Right ventricle myocardium superior (tissue), 1 donor: ENCODE data around the gene PYURF. TPM values are rescaled to one million over a fixed set of nuclear protein-coding genes. Genes with fewer than 3 reads are reported as not detected.

Experiments
- ATAC-seq: fragments of 200-7000 bp; cut with Tn5 transposase; one replicate; pipeline ENCODE4 v1.9.1; 2020; ENCODE audit warnings: mild to moderate bottlenecking; ENCODE audit not compliant: poor library complexity
- DNase-seq: peaks from one replicate; pipeline ENCODE4 v3.0.0-alpha.2; 2020
- intact Hi-C: fragments of 100-400 bp; cut with DNase I; formaldehyde crosslinking; loops from one replicate; pipeline ENCODE4 v1.11.2; 2022
- total RNA-seq: library from RNA; stranded (reverse); fragmentation: NEBNext Ultra II Directional; extraction: Animal tissue kit (Norgen Biotek cat#: 25700); gene quantifications from one replicate; pipeline ENCODE4 v1.2.1, GENCODE V29; 2021
- donor health status: DM: no; HTN: yes; CAD: no; lungs with severe emphysema.

PYURF gene
- total RNA-seq, 1 donor from 2014 or later: 51.5 TPM

DNA sequence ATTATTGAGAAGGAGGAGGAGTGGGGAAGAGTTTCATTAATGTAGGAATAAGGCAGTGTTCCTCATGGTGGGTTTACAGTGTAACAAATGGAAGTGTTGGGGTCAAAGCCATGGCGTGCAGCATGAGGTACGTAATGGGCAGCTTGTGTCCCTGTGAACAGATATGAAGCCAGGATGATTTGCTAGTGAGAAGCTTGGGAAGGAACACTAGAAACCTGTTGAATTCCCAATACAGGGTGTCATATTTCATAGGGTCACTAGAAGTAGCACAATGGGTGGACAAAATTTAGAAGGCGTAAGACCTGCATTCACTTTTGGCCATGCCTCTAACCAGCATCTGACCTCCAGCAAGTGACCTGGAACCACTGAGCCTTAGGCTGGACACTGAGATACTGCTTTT lies 6.8 kb downstream of the PYURF start:
- no peak for DNase-seq
- intact Hi-C loops: loop anchor here (10.0 kb wide), 1 partner anchor 482 kb away; no protein-coding TSS in a partner anchor
- no peak for ATAC-seq

DNA sequence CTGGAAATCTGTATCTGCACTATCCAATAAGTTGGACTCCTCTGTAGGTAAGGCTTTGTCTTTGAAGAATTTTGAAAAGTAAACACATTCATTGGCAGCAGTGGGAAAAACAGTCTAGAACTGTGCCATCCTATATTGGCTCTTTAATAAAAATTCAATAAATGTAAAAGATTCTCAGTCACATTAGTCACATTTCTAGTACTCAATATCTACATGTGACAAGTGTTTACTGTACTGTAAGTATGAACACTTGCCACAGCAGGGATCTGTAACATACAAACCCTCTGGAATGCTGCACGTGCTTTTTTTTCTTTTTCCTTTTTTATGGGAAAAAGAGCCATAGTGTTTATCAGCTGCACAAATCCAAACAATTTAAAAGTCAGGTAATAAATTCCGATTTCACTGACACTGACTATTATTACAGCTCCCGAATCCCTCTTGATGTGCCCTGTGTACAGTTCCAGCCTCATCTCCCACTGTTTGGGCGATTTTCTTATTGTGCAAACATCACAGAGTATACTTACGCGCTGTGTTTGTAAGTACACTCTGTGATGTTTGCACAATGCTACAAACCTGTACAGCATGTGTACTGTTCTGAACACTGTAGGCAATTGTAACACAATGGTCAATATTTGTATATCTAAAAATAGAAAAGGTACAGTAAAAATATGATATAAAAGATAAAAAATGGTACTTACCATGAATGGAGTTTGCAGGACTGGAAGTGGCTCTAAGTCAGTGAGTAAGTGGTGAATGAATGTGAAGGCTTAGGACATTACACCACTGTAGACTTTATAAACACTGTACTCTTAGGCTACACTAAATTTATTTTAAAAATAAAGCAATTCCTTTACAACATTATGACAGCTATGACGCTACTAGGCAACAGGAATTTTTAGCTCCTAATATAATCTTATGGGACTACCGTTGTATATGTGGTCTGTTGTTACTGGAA lies 8.7 kb downstream of the PYURF start:
- intact Hi-C loops: loop anchor here (2.0 to 10.0 kb wide), 2 partner anchors 296 to 480 kb away; no protein-coding TSS in a partner anchor
- ATAC-seq (no peak), DNase-seq (no peak)

DNA sequence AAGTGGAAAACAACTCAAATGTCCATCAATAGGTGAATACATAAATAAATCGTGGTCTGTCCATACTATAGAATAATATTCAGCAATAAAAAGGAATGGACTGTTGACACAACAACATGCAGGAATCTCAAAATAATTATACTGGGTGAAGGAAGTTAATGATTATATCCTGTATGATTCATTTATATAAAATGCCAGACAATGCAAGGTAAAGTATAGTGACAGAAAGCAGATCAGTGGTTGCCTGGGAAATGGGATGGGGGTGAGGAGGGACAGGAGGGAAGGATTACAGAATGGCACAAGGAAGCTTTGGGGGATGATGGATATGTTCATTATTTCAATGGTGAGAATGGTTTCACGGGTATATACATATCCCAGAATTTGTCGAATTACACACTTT lies 12.3 kb downstream of the PYURF start:
- intact Hi-C loops: loop anchor here (10.0 kb wide), 1 partner anchor 476 kb away; no protein-coding TSS in a partner anchor
- no peak for DNase-seq
- ATAC-seq: no peak

DNA sequence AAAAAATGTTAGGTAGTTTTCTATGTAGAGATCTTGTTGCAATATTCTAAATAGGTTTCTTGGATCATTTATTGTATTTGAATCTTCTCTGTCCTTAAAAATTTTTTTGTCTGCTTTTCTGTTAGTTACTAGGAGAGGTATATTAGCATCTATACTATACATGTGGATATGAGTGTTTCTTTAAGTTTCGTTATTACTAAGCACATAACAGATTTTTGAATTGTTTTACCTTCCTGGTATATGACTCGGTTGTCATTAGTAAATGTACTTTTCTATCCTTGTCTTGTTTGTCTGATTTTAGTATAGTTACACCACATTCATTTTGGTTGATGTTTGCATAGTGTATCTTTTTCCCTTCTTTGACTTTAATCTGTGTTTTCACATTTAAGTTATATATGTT lies 20.2 kb downstream of the PYURF start:
- intact Hi-C loops: loop anchor here (10.0 kb wide), 1 partner anchor 129 kb away; the partner anchor contains the start of gene HERC6
- no peak for DNase-seq
- ATAC-seq: no peak

DNA sequence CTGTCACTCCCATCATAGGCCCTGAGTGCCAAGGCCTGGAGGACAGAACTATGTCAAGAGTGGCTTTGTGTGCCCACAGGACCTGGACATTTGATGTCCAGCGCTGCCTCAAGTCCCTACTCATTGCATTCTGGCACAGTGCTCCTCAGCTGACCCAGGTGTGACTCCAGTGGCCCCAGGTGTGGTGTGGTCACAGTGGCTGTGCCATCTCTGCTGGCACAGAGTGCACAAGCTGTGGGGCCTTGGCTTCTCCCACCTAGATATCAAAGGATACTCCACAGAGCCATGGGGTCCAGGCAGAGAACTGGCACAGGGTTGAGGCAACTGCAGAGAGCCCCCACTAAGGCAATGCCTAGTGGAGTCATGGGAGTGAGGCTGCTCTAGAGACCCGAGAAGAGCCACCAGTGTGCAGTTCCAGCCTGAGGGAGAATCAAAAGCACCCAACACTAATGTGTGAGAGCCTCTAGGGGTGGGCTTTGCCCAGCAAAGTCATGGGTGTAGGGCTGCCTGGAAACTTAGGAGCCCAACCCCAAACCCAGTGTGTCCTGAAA lies 25.6 kb downstream of the PYURF start:
- ATAC-seq: no peak
- intact Hi-C loops: no loop called here
- DNase-seq: no peak

DNA sequence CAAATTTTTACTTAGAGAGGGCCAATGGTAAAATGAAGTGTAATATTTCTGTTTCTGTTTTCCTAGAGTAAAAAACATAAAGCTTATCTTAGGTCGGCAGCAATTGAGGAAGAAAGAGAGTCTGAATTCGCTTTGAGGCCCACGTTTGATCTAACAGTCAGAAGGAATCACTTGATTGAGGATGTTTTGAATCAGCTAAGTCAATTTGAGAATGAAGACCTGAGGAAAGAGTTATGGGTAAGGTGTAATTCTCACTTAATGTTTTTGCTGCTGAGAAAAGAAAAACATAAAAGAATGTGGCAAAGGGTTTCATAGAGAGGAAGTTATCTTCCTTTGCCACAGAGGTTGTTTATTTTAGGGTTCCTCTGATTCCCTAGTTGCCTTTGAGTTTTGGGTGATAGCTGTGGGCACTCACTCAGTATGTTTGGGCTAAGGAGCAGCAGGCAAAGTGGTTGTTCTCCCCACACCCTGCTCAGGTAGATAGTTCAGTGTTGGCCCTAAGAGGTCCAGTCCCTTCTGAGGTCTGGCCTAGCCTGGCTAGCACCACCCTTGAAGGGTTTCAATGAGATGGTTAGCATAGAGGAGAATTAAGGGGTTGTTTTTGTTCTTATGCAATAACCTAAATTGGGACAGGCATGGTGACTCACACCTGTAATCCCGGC lies 34.3 kb downstream of the PYURF start:
- no peak for ATAC-seq
- DNase-seq: no peak
- intact Hi-C loops: no loop called here

DNA sequence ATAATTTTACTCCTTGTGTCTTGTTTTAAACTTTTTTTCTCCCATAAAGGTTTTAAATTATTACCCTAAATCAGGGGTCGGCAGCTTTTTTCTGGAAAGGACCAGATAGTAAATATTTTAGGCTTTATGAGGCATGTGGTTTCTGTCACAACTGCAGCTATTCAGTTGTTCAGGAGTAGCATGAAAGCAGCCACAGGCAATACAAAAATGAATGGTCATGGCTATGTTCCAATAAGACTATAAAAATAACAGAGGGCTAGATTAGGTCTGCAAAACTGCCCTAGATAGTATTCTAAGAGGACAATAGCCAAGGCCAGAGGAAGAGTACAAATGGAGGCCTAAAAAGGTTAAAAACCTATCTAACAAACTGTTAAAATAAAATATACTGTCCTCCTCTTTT lies 42.0 kb downstream of the PYURF start:
- peak; percentile 62 for ATAC-seq
- no peak for DNase-seq
- intact Hi-C loops: no loop called here

DNA sequence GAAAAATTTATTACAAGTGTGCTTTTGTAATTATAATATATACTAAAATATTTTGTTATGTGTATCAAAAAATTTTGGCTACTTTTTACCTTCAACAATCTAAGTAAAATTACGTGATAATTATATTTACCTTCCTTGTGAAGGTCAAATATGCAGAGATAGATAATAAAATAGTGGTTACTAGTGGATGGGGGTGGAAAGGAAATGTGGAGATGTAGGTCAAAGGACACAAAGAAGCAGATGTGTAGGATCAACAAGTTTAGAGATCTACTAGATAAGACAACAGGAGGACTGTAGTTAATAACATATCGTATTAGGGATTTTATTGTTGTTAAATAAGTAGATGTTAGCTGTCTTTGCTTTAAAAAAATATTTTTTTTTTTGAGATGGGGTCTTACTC lies 45.3 kb downstream of the PYURF start:
- DNase-seq (no peak), ATAC-seq (no peak)
- intact Hi-C loops: no loop called here

DNA sequence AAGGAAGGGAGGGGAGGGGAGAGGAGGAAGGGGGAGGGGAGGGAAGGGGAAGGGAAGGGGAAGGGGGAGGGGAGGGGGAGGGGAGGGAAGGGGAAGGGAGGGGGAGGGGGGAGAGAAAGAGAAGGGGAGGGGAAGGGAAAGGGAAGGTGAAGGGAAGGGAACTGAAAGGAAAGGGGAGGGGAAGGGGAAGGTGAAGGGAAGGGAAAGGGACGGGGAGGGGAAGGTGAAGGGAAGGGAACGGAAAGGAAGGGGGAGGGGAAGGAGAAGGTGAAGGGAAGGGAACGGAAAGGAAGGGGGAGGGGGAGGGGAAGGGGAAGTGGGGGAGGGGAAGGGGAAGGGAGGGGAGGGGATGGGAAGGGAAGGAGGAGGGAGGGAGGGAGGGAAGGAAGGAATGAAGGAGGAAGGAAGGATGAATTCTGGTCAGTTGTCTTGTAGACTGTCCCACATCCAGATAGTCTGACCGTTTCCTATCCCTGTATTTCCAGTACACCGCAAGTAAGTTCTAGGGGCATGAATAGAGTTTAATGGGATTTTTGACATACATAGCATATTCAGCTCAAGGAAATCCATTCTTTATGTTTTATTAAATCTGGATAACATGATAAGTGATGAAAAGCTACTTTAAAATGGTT lies 46.2 kb downstream of the PYURF start:
- intact Hi-C loops: no loop called here
- ATAC-seq (no peak), DNase-seq (no peak)

Other genes with a start within 250 kb of the PYURF start
- 160 TPM for gene PPM1K, start 239.2 kb downstream of the PYURF start, total RNA-seq
- gene HERC6, start 144.9 kb downstream of the PYURF start, total RNA-seq: 6.3 TPM
- gene HERC5, start 66.7 kb downstream of the PYURF start, total RNA-seq: 1.5 TPM
- gene HERC3, start 68.7 kb upstream of the PYURF start, total RNA-seq: 49.7 TPM
- 1.9 TPM for gene NAP1L5, start 174.1 kb upstream of the PYURF start, total RNA-seq